Lung (tissue), 12 donors: ENCODE data around the gene ATRX. TPM values are rescaled to one million over a fixed set of nuclear protein-coding genes. Genes with fewer than 3 reads are reported as not detected.
"Not testable (repeated sequence)": the region's sequence is repeated elsewhere in the genome, so short reads cannot be mapped to it uniquely, and the experiment has no call there.

Experiments used
- ATAC-seq: fragments of 200-7000 bp; cut with Tn5 transposase; one replicate; pipeline ENCODE4 v1.9.1; 2020; ENCODE audit warnings: moderate number of reproducible peaks; ENCODE audit not compliant: insufficient read depth, low FRiP score
- DNase-seq, 3 donors: peaks; one replicate each; pipeline ENCODE4 v3.0.0-alpha.2; 2013 to 2017
- H3K27ac ChIP-seq, 2 donors: one replicate each; pipeline ENCODE4 v1.5.1; 2013; ENCODE audit warnings: mild to moderate bottlenecking in 2 of 2, moderate library complexity in 2 of 2, control low read depth in 1 of 2, inconsistent platforms in 1 of 2, low read depth in 1 of 2, low read length in 1 of 2
- H3K27me3 ChIP-seq, 3 donors: one replicate each; pipeline ENCODE4 v1.5.1; 2013; ENCODE audit warnings: low read length in 2 of 3; ENCODE audit not compliant: control insufficient read depth in 3 of 3, insufficient read depth in 3 of 3
- H3K36me3 ChIP-seq, 4 donors: one replicate each; pipeline ENCODE4 v1.5.1; 2013; ENCODE audit warnings: low read length in 4 of 4, mild to moderate bottlenecking in 1 of 4, moderate library complexity in 1 of 4; ENCODE audit not compliant: control insufficient read depth in 4 of 4, insufficient read depth in 4 of 4
- H3K4me1 ChIP-seq, 5 donors: one replicate each; pipeline ENCODE4 v1.5.1; 2013; ENCODE audit warnings: low read length in 5 of 5, mild to moderate bottlenecking in 2 of 5, moderate library complexity in 1 of 5; ENCODE audit not compliant: control insufficient read depth in 5 of 5, insufficient read depth in 5 of 5
- H3K4me3 ChIP-seq: one replicate; pipeline ENCODE4 v1.5.1; 2013; ENCODE audit warnings: mild to moderate bottlenecking, control low read depth, moderate library complexity
- H3K9ac ChIP-seq, 2 donors: one replicate each; pipeline ENCODE4 v1.5.1; 2013; ENCODE audit warnings: low read length in 2 of 2, control low read depth in 1 of 2; ENCODE audit not compliant: insufficient read depth in 1 of 2
- H3K9me3 ChIP-seq, 4 donors: one replicate each; pipeline ENCODE4 v1.5.1; 2013; ENCODE audit warnings: low read length in 3 of 4, mild to moderate bottlenecking in 1 of 4, moderate library complexity in 1 of 4; ENCODE audit not compliant: control insufficient read depth in 4 of 4, insufficient read depth in 3 of 4
- CTCF ChIP-seq: IDR thresholded peaks from 2 replicates; pipeline ENCODE4 v1.5.1; 2012; ENCODE audit warnings: mild to moderate bottlenecking; ENCODE audit errors: control extremely low read depth, extremely low read depth
- WGBS, 2 donors: extraction: QIAGEN DNeasy Blood & Tissue Kit; methylation state at CpG; one replicate each; pipeline ENCODE4 v1.1.7; 2013; 5-methylcytosine and 5-hydroxymethylcytosine counted together
- polyA plus RNA-seq, 2 donors: library from polyadenylated mRNA; stranded (reverse); fragments of 200-250 nt; gene quantifications; one replicate each; pipeline ENCODE4 v1.2.1, GENCODE V29; 2013
- total RNA-seq, 2 donors: library from RNA; depleted of rRNA in 1 of 2; stranded (reverse); fragments of >200 nt in 1 of 2; gene quantifications; one replicate each; pipeline ENCODE4 v1.2.1, GENCODE V29; 2014 to 2021
- donor health status: control.
- donor health status: control.
- donor health status: Bipolar disorder and iron deficiency.
- donor health status: healthy.
- donor health status: DM: yes; HTN: yes; CAD: no.

Gene ATRX
- total and polyA plus RNA-seq, 4 donors: 10.6 to 208 (median 36.9) TPM

- no peak for ATAC-seq
- Histone ChIP-seq H3K4me3 (no peak overlapping the region), H3K27ac (no peak overlapping the region), H3K36me3 (peaks cover 2 to 14% (median 10%) of the 10 kb centered on the region in 4 donors), H3K4me1 (peaks cover 0 to 6% (median 0%) of the 10 kb centered on the region in 5 donors), H3K9ac (no peak overlapping the region), H3K27me3 (no peaks in the 10 kb centered on the region), H3K9me3 (peaks cover 0 to 5% (median 0%) of the 10 kb centered on the region in 4 donors)
- no peak for DNase-seq
- 70 to 100% methylated on average over 1 of the region's 1 CpG for WGBS, 2 donors
- no peak for TF ChIP-seq CTCF
Observed at GRCh38 chrX:77510007-77510406, 276.0 kb downstream of the ATRX start.

GRCh38 chrX:77505227-77505626 is 280.8 kb downstream of the ATRX start:
- no peak overlapping the region for H3K4me3 ChIP-seq
- ATAC-seq (no peak), DNase-seq (peak in 2 of 3 donors; percentile 65 to 80)
- no peak overlapping the region for H3K9ac ChIP-seq
- H3K27me3 ChIP-seq: no peaks in the 10 kb centered on the region
- TF ChIP-seq CTCF: no peak
- 60 to 66% methylated on average over 2 of the region's 2 CpGs for WGBS, 2 donors
- H3K4me1 ChIP-seq: peaks cover 0 to 8% (median 0%) of the 10 kb centered on the region in 5 donors
- H3K9me3 ChIP-seq: peaks cover 0 to 2% (median 0%) of the 10 kb centered on the region in 4 donors
- H3K27ac ChIP-seq: no peak overlapping the region
- peaks cover 2 to 6% (median 3%) of the 10 kb centered on the region in 4 donors for H3K36me3 ChIP-seq

GRCh38 chrX:77502951-77503525 is 283.0 kb downstream of the ATRX start:
- Histone ChIP-seq H3K4me1 (peaks cover 0 to 8% (median 0%) of the 10 kb centered on the region in 5 donors), H3K9ac (no peak overlapping the region), H3K4me3 (no peak overlapping the region), H3K36me3 (no peaks in the 10 kb centered on the region), H3K27ac (no peak overlapping the region), H3K9me3 (no peaks in the 10 kb centered on the region), H3K27me3 (no peaks in the 10 kb centered on the region)
- no peak for TF ChIP-seq CTCF
- 29 to 49% methylated on average over 2 of the region's 2 CpGs for WGBS, 2 donors
- ATAC-seq: no peak
- no peak for DNase-seq

- WGBS, 2 donors: 80 to 95% methylated on average over 1 of the region's 1 CpG
- H3K27me3 ChIP-seq, H3K27ac ChIP-seq, H3K36me3 ChIP-seq, H3K4me1 ChIP-seq, H3K4me3 ChIP-seq, H3K9ac ChIP-seq, ATAC-seq, H3K9me3 ChIP-seq, DNase-seq: not testable (repeated sequence)
Observed at GRCh38 chrX:77500164-77500563, 285.9 kb downstream of the ATRX start.
